OCI-LY7 (cell line): Measurements from ENCODE around the gene RETSAT. TPM values are rescaled to one million over a fixed set of nuclear protein-coding genes. Genes with fewer than 3 reads are reported as not detected.

Experiments used
- BruUV-seq: library from RNA; stranded (reverse); fragments of 400-500 nt; replicated peaks from 2 replicates; lab custom pipeline; 2021; lab: Mats Ljungman, UMichigan
- CTCF ChIA-PET: fragments of 300-600 bp; sonication (Branson Sonifier 250); formaldehyde crosslinking; loops from one replicate; lab custom pipeline; 2022; ENCODE audit warnings: antibody characterized with exemption; ENCODE audit not compliant: unreplicated experiment; lab: Charles Lee
- POLR2A ChIA-PET: fragments of 300-600 bp; sonication (Branson Sonifier 250); formaldehyde crosslinking; loops from one replicate; lab custom pipeline; 2022; ENCODE audit warnings: antibody characterized with exemption; lab: Charles Lee
- DNase-seq: peaks from one replicate; pipeline ENCODE4 v3.0.0-alpha.2; 2015; ENCODE audit warnings: low spot score
- H2AFZ ChIP-seq: fragments of 200-600 bp; sonication (generic), shearing (Covaris generic); 2 replicates; pipeline ENCODE4 v1.6.1; 2014; ENCODE audit warnings: mild to moderate bottlenecking, antibody characterized with exemption, low read length, moderate library complexity
- H3K27ac ChIP-seq: fragments of 200-600 bp; sonication (generic); 2 replicates; pipeline ENCODE4 v1.5.1; 2014; ENCODE audit warnings: mixed run types, low read depth, mild to moderate bottlenecking, moderate library complexity, low read length, inconsistent platforms; ENCODE audit not compliant: poor library complexity, severe bottlenecking
- H3K36me3 ChIP-seq: fragments of 200-600 bp; sonication (generic); 2 replicates; pipeline ENCODE4 v1.6.1; 2014; ENCODE audit warnings: mild to moderate bottlenecking, antibody characterized with exemption, low read length, moderate library complexity, mixed read lengths; ENCODE audit not compliant: insufficient read depth
- H3K4me1 ChIP-seq: fragments of 200-600 bp; sonication (generic); 2 replicates; pipeline ENCODE4 v1.5.1; 2014; ENCODE audit warnings: mild to moderate bottlenecking, low read length; ENCODE audit not compliant: insufficient read depth, poor library complexity, severe bottlenecking
- H3K4me2 ChIP-seq: fragments of 200-600 bp; sonication (generic); 2 replicates; pipeline ENCODE4 v1.6.1; 2014; ENCODE audit warnings: mild to moderate bottlenecking, low read length
- H3K4me3 ChIP-seq: fragments of 200-600 bp; sonication (generic); 2 replicates; pipeline ENCODE4 v1.5.1; 2014; ENCODE audit warnings: mild to moderate bottlenecking, low read depth, low read length; ENCODE audit not compliant: poor library complexity, severe bottlenecking
- H3K79me2 ChIP-seq: fragments of 200-600 bp; sonication (generic); 2 replicates; pipeline ENCODE4 v1.6.1; 2016; ENCODE audit warnings: low read depth, mild to moderate bottlenecking, low read length, moderate library complexity, mixed read lengths; ENCODE audit not compliant: insufficient read depth
- H3K9me2 ChIP-seq: fragments of 200-600 bp; sonication (generic); 2 replicates; pipeline ENCODE4 v1.6.1; 2016; ENCODE audit warnings: mild to moderate bottlenecking, low read length, mixed read lengths; ENCODE audit not compliant: insufficient read depth
- H3K9me3 ChIP-seq: fragments of 200-600 bp; sonication (generic); 2 replicates; pipeline ENCODE4 v1.6.1; 2014; ENCODE audit warnings: mild to moderate bottlenecking, mixed run types, low read length, mixed read lengths
- H4K20me1 ChIP-seq: fragments of 200-600 bp; sonication (generic); 2 replicates; pipeline ENCODE4 v1.6.1; 2014; ENCODE audit warnings: mild to moderate bottlenecking, antibody characterized with exemption, low read length, moderate library complexity, mixed read lengths; ENCODE audit not compliant: insufficient read depth
- EZH2phosphoT487 ChIP-seq: fragments of 200-600 bp; sonication (generic); IDR thresholded peaks from 2 replicates; pipeline ENCODE4 v1.6.1; 2018; ENCODE audit warnings: low read depth, borderline replicate concordance, mild to moderate bottlenecking, mixed run types, antibody characterized with exemption, low read length, moderate library complexity, mixed read lengths
- intact Hi-C: fragments of 100-400 bp; cut with micrococcal nuclease; formaldehyde crosslinking; loops from one replicate; pipeline ENCODE4 v1.10.0; 2022; ENCODE audit not compliant: unreplicated experiment
- total RNA-seq, 2 experiments: library from RNA; depleted of rRNA in 1 of 2; stranded (reverse); fragments of >200 nt in 1 of 2; shearing (Covaris generic) in 1 of 2; gene quantifications; 2 replicates each; pipeline ENCODE4 v1.2.3, GENCODE V29; 2014 to 2022
- TF ChIP-seq, protein P1 (sequence below): fragments of 200-600 bp; sonication (generic); conservative IDR thresholded peaks from 2 replicates; pipeline ENCODE4 v1.5.1; 2014; ENCODE audit warnings: mild to moderate bottlenecking, antibody characterized with exemption, low read length, moderate library complexity, mixed read lengths

Gene RETSAT
- total RNA-seq, 2 experiments from 2014 or later: 14.1 to 19.9 TPM

DNA sequence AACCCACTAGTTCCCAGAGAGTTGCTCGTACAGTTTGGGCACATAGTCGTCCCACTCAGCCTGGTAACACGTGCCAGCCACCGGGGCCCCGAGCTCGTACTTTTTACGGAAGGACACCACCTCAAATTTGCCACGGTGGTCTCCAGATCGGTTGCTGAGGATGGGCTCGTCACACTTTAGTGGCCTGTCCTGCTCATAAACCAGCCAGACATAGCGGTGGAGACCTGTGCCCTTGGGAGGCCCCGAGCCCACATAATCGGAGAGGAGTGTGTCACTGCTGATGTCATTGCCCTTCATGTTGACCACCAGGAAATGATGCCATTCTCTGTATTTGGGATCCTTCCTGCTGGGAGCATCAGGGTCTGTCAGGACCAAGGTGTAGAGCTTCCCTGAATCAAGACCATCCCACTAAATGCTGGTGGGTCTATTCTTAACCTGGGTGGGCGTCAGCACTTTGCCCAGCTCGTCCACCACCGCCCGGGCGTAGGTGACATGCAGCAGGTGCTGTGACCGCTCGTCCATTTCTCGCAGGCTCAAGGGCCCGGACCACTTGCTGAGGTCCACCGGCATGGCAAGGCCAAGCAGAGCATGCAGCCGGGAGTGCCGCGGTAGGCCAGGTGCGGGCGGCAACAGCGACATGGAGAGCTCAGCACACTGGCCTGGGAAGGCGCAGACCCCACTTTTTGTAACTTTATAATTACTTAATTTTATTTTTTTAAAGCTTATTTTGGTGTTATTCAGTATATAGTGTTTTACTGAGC, 12.9 kb downstream of the RETSAT start:
- ChIA-PET POLR2A (interaction anchor here (0.7 to 1.8 kb wide), 5 partner anchors 13 to 78 kb away, joined by 3 to 5 read pairs (median 4); partner anchors contain the start of genes ELMOD3, RETSAT and TGOLN2), CTCF (no interaction called here)
- DNase-seq: no peak
- peaks cover 9% of the 10 kb centered on the region; the same call in 1 of the 2 replicates for H3K36me3 ChIP-seq
- H3K79me2 ChIP-seq: no peaks in the 10 kb centered on the region
- H2AFZ ChIP-seq: no peak overlapping the region
- H3K9me3 ChIP-seq: no peaks in the 10 kb centered on the region
- no TSS peak for BruUV-seq
- no peak overlapping the region for H3K27ac ChIP-seq
- H4K20me1 ChIP-seq: no peaks in the 10 kb centered on the region
- H3K4me1 ChIP-seq: no peaks in the 10 kb centered on the region
- H3K9me2 ChIP-seq: no peaks in the 10 kb centered on the region
- intact Hi-C loops: no loop called here
- no peak overlapping the region for H3K4me2 ChIP-seq
- TF ChIP-seq, protein P1, sequence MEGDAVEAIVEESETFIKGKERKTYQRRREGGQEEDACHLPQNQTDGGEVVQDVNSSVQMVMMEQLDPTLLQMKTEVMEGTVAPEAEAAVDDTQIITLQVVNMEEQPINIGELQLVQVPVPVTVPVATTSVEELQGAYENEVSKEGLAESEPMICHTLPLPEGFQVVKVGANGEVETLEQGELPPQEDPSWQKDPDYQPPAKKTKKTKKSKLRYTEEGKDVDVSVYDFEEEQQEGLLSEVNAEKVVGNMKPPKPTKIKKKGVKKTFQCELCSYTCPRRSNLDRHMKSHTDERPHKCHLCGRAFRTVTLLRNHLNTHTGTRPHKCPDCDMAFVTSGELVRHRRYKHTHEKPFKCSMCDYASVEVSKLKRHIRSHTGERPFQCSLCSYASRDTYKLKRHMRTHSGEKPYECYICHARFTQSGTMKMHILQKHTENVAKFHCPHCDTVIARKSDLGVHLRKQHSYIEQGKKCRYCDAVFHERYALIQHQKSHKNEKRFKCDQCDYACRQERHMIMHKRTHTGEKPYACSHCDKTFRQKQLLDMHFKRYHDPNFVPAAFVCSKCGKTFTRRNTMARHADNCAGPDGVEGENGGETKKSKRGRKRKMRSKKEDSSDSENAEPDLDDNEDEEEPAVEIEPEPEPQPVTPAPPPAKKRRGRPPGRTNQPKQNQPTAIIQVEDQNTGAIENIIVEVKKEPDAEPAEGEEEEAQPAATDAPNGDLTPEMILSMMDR: no peak
- no peak overlapping the region for H3K4me3 ChIP-seq

DNA sequence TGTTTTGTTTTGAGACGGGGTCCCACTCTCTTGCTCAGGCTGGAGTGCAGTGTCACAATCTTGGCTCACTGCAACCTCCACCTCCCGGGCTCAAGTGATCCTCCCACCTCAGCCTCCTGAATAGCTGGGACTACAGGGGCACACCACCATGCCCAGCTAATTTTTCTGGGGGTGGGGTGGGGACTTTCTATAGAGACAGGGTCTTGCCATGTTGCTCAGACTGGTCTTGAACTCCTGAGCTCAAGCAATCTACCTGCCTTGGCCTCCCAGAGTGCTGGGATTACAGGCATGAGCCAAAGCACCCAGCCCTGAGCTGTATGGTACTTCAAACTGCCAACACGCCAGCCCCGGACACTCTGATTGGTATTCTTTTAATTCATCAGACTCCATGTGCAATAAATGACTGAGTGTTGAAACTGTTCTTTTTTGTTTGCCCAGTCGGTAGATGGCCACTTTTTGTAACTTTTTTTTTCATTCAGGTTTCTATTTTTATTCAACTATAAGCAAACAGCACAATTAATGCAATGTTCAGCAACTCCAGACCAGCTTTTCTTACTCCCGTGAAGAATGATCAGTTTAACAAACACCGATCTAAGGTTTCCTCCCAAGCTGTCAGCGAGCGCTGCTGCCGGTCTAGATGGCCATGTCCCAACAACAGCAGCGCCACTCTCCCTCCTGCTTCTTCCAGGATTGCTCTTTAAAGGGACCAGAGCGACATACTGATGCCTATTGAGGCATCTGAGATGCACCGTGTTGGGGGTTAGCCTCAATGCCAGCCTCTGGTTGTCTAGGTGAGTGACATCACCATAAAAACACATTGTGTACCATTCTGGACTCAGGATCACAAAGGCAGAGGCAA, 14.1 kb downstream of the RETSAT start:
- intact Hi-C loops: no loop called here

More for the DNA sequence above, 14.1 kb downstream of the RETSAT start:
- Histone ChIP-seq H3K9me2 (no peaks in the 10 kb centered on the region), H3K4me3 (no peak overlapping the region), H4K20me1 (no peaks in the 10 kb centered on the region), H3K4me2 (no peak overlapping the region), H3K36me3 (peaks cover under 1% of the 10 kb centered on the region; the same call in 1 of the 2 replicates), H3K27ac (no peak overlapping the region), H3K4me1 (no peaks in the 10 kb centered on the region), H3K79me2 (no peaks in the 10 kb centered on the region), H3K9me3 (no peaks in the 10 kb centered on the region), H2AFZ (no peak overlapping the region)
- no peak for TF ChIP-seq EZH2phosphoT487
- TF ChIP-seq, protein P1: no peak
- no TSS peak for BruUV-seq
- POLR2A ChIA-PET: interaction anchor here (0.7 to 1.3 kb wide), 4 partner anchors 13 to 14 kb away, joined by 3 to 4 read pairs (median 4); partner anchors contain the start of genes ELMOD3, RETSAT and TGOLN2
- CTCF ChIA-PET: no interaction called here
- no peak for DNase-seq
